Measurements from ENCODE around the gene CPN2. TPM values are rescaled to one million over a fixed set of nuclear protein-coding genes. Genes with fewer than 3 reads are reported as not detected.

The CPN2 gene
- total RNA-seq, 1 donor from 2014 or later, result not detected

GRCh38 chr3:194330160-194330559 is 21.0 kb downstream of the CPN2 start:
- intact Hi-C loops (cut with micrococcal nuclease), result loop anchor here (5.0 to 10.0 kb wide), 2 partner anchors 145 to 553 kb away; no protein-coding TSS in a partner anchor

GRCh38 chr3:194329583-194329965 is 21.6 kb downstream of the CPN2 start:
- intact Hi-C loops (cut with micrococcal nuclease), result no loop called here

- intact Hi-C loops (cut with micrococcal nuclease), result no loop called here
Measured at GRCh38 chr3:194328942-194329582, 22.1 kb downstream of the CPN2 start.

GRCh38 chr3:194328053-194328657 is 23.0 kb downstream of the CPN2 start:
- intact Hi-C loops (cut with micrococcal nuclease), result no loop called here

DNA sequence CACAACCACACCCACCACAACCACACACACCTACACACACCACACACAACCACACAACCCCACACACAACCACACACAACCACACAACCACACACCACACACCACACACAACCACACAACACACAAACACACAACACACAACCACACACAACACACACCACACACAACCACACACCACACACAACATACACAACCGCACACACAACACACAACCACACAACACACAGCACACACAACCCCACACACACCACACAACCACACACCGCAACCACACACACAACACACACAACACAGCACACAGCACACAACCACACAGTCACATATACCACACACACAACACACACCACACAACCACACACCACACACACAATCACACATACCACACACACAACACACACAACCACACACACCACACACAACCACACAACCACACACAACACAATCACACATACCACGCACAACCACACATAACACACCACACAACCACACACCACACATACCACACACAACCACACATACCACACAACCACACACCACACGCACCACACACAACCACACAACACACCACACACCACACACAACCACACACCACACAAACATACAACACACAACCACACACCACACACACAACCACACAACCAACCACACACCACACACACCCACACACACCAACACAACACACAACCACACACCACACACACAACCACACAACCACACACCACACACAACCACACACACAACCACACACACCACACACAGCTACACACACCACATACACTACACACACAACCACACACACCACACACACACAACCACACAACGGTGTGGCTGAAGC is 23.7 kb downstream of the CPN2 start:
- intact Hi-C loops (cut with micrococcal nuclease), result no loop called here

GRCh38 chr3:194326968-194327217 is 24.2 kb downstream of the CPN2 start:
- intact Hi-C loops (cut with micrococcal nuclease), result no loop called here

DNA sequence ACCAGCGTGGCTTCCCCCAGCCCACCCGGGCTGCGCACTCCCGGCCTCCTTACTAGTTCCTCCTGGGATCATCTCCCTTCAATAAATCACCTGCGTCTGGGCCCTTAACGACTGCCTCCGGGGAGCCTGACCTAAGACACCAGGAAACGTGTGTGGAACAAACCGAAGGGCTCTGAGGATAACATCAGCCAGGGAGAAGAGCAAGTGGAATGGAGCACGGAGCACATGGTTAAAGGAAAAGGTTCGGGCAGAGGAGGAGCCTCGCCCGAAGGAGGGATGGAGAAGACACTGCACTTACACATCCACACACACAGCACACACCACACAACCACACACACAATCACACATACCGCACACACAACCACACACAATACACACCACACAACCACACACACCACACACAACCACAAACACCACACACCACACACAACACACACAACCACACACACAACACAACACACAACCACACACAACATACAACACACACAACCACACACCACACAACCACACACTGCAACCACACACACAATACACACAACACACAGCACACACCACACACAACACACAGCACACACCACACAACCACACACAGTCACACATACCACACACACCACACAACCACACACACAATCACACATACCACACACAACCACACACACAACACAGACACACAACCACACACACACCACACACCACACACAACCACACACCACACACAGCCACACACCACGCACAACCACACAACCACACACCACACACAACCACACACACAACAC is 24.7 kb downstream of the CPN2 start:
- intact Hi-C loops (cut with micrococcal nuclease), result no loop called here

DNA sequence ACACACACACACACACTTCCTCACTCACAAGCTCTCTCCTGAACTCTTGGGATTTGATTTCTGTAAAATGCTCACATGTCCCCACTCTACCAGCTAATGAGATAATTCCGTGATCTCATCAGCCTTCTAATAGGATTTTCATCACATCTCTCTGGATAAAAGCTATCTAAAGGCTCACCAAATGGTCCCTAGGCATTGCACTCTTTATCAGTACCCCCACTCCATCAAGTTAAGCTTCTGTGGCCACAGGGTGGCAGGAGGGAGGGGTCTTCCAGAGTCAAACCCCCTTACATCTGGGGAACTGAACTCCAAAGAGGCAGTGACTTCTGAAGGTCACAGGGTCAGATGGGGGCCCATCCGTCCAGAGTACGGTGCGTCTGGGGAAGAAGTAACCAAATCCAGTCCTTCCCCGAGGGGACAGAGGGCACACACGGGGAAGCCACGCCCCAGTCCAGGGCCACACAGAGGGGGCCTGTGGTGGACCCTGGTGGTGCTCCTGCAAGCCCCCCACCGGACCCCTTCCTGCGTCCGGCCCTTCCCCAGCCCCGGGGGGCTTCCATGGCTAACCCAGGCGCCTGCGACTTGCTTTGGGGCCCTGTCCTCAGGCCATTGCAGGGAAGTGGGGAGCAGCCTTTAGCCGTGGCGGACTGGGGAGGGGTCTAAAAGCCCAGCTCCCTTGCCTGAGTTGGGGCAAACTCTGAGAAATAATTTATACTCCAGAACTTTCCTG is 25.5 kb downstream of the CPN2 start:
- intact Hi-C loops (cut with micrococcal nuclease), result no loop called here

GRCh38 chr3:194324823-194325327 is 26.3 kb downstream of the CPN2 start:
- intact Hi-C loops (cut with micrococcal nuclease), result no loop called here

- intact Hi-C loops (cut with micrococcal nuclease), result no loop called here
Measured at GRCh38 chr3:194323785-194324735, 27.1 kb downstream of the CPN2 start.

GRCh38 chr3:194322678-194323211 is 28.4 kb downstream of the CPN2 start:
- intact Hi-C loops (cut with micrococcal nuclease), result no loop called here

DNA sequence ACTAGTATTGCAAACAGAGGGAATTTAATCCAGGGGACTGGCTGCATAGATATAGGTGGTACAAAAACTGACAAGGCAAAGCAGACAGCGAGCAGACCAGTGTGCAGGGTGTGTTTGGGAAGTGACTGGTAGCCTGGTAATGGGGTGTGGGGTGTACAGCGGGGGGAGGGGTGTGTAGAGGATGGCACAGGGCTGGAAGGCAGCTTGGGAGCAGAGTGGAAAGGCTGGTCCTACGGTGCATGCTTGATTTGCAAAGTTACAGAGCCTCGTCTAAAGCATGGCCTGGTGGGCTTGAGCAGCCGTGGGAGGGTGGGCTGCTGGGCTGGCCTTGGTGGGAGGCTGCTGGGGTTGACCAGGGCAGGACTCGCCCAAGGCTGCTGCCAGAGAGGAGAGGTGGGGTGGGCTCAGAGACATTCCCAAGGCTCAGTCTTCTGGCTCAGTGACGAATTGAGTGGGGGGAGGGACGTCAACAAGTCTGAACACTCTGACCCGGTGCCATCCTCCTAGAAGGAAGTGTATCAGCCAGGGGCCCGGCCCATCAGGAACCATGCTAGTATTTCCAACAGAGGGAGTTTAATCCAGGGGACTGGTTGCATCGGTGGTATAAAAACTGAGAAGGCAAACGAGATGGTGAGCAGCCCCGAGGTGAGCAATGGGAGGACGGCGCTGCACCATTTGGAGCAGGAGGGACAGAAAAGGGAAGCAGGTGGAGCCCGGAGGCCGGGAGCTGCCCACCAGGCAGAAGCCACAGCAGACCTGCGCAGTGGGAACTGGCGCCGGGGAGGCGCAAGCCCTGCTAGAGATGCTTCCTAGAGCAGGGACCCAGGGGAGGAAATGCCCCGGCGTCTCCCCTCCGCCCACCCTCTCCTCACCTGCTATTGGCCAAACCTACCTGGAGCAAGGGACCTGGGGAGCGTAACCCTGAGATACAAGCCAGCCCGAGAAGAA is 29.2 kb downstream of the CPN2 start:
- intact Hi-C loops (cut with micrococcal nuclease), result no loop called here

DNA sequence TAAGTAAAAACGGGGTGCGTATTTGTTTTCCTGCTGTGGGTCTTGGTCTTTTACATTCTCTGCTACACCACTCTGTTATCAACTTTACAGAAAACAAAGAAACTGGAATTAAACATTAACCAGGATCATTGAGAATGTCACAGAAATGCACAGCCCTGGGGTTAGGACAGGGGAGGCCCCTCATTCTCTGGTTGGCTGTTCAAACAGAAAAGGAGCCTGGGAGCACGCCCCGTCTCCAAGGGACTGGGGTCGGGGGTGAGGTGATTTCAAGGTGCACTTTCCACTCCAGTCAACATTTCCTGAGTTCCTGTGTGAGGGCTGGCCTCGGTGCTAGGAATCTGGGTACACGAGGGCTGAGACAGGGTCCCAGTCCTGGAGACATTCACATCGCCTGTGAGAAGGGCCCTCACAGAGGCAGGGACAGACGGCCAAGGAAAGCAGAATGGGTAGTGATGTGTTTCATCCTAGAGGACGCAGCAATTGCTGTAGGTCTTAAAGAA is 30.3 kb downstream of the CPN2 start:
- intact Hi-C loops (cut with micrococcal nuclease), result no loop called here

DNA sequence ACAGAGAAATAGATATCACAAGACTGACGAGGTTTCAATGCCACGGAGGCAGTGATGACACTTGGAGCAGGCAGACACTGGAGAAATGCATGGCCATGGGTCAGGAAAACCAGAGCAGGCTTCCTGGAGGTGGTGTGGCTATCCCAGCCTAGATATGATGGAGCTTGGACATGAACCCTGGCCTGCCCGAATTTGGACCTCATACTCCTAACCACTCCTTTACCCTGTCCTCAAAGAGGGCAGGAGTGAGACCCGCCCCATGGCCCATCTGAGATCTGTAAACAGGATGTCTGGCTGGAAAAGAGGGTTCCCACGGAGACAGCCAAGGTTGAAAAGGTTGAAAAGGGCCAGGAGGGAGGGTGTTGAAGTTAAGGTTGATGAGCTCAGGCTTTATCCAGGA is 31.0 kb downstream of the CPN2 start:
- intact Hi-C loops (cut with micrococcal nuclease), result no loop called here

GRCh38 chr3:194318511-194319161 is 32.5 kb downstream of the CPN2 start:
- intact Hi-C loops (cut with micrococcal nuclease), result loop anchor here (5.0 to 10.0 kb wide), 2 partner anchors 344 to 856 kb away; no protein-coding TSS in a partner anchor

DNA sequence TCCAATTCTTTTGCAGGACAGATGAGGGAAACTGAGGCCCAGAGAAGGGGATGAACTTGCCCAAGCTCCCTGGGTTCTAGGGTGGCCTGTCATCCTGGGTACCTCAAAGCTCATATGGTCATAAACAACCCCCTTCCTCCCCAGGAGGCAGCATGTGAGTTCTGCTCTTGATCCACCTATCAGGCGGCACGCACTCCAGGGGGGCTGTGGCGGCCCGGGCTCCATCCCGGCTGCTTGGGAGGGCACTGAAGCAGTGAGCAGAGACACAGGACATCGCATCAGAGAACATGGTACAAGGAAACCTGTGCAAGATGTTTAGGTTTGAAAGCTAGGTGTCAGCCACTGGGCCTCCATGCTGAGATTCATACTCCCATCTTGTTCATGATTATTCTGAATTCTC is 34.2 kb downstream of the CPN2 start:
- intact Hi-C loops (cut with micrococcal nuclease), result loop anchor here (5.0 to 10.0 kb wide), 2 partner anchors 342 to 855 kb away; no protein-coding TSS in a partner anchor

DNA sequence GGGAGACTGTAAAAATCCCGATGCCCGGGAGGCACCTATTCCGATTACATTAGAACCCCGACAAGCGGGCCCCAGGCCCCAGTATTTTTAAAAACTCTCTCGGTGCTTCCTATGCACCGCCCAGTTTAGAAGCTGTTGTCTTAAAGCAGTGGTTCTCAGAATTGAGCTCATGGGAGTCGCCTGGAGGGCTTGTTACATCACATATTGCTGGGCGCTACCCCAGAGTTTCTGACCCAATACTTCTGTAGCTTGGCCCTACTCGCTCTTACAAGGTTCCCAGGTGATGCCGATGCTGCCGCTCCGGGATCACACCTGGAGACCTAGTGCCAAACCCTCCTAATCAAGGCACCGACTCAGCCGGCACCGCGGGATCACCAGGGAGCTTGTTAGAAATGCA is 35.2 kb downstream of the CPN2 start:
- intact Hi-C loops (cut with micrococcal nuclease), result loop anchor here (1.0 to 10.0 kb wide), 4 partner anchors 341 to 854 kb away; no protein-coding TSS in a partner anchor

All from T-helper 2 cell treated with Interferon-gamma antibody and Interleukin-4, amounts not matched to agents 100 ng/mL and 5 ng/mL, for 36 hours (primary cell).